Stimulated activated CD4-positive, alpha-beta T cell treated with anti-CD3 and anti-CD28 coated beads, Interleukin-4, amount 100 ng/mL, for 48 hours (primary cell): ENCODE measurements around the gene HEBP1.
A peak's percentile ranks its signal among the peaks of the same experiment; 100 is the strongest.
"Not testable (repeated sequence)": the region's sequence is repeated elsewhere in the genome, so short reads cannot be mapped to it uniquely, and the experiment has no call there.

Source experiments
- DNase-seq, 2 donors: peaks; one replicate each; pipeline ENCODE4 v3.0.0-alpha.2; 2020; ENCODE audit warnings: low read depth in 2 of 2

Gene HEBP1

GRCh38 chr12:12999959-13000615 is at the start of gene HEBP1:
Gene HEBP1, minus strand, starts transcription at chr12:13000265. Its CDS starts 151 bp downstream, at chr12:13000114.
- DNase-seq, result peak; percentile 95 to 99

DNA sequence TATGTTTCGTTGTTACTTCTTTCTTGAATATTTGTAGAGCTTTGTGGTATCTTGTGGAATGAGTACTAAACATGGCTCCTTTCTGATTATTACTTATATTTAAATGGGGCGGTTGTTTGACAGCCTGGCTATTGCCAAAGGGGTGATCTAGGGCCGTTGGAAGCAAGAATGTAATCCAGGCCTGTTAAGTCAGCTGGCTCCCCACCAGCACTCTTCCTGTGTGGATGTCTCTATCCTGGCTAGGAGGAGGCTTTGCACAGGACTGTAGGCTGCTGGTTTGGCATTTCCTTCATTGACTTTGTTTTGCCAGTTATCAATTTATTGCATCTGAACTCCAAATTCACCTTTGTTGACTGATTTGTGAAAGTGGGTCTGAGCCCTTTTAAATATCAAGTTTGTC is 49.8 kb upstream of the HEBP1 start:
- DNase-seq, result no peak

GRCh38 chr12:13046964-13047363 is 46.9 kb upstream of the HEBP1 start:
- no peak for DNase-seq

- no peak for DNase-seq
Measured at GRCh38 chr12:13045816-13046215, 45.8 kb upstream of the HEBP1 start.

- no peak for DNase-seq
Measured at GRCh38 chr12:13044906-13045299, 44.8 kb upstream of the HEBP1 start.

- DNase-seq, result peak; percentile 65 to 68
Measured at GRCh38 chr12:13044002-13044905, 44.2 kb upstream of the HEBP1 start, which contains the start of gene FAM234B. Gene FAM234B, plus strand, starts transcription at chr12:13044381. Its CDS starts 23 bp downstream, at chr12:13044404.

GRCh38 chr12:13042666-13043230 is 42.7 kb upstream of the HEBP1 start:
- no peak for DNase-seq

GRCh38 chr12:13041224-13041623 is 41.2 kb upstream of the HEBP1 start:
- no peak for DNase-seq

DNA sequence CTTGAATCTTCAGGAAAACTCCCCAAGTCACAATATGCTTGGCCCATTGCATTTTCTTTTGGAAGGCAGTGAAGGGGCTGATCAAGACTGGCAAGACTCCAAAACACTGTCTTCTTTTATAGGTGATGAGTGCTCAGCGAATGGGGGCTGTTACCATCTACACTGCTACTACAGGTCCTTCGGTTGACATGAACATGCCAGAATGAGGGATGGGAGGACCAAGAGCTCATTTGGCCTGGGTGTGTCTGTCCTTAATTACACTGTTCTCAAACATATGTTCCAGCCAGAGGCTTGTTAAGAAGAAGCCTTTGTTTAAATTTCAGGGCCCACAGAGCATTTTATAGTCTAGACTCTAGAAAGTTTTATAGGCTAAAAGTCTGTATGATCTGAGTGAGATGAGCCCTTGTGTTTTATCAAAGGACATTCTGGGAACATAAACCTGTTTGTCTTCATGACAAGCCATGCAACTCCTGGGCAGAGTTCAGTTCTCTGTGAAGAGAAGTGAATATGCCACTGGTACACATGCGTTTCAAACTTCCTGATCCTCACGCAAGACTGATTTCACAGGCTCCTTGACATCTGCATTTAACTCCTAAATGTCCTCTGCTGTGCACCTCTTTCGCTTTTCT is 39.4 kb upstream of the HEBP1 start:
- DNase-seq, result no peak

DNA sequence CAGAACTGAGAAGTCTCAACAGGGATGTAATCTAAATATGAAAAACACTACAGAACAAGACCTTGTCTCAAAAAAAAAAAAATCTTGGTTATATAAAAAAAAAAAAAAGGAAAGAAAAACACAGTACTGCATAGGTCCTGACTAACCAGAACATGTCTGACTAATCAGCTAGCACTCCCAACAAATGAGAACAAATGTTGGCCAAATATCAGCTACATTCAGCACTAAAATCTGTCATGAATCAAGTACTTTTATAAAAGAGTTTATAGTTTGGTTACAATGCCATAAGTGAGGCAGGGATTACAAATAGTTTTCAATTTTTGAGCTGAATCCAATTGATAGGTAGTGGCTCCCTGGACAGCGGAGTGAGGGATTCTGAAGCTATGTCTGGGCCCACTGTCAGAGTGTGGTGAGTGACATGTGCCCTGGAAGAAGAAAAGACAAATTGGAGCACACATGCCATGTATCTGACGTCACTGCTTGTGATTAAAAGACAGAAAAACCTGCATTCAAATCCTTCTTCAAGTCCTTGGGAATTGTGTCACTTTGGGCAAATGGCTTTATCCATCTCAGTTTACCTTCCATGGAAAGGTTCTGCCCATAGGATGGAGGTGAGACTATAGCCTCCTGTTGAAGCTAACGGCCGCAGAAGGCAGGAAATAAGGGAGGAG is 38.6 kb upstream of the HEBP1 start:
- DNase-seq, result no peak

DNA sequence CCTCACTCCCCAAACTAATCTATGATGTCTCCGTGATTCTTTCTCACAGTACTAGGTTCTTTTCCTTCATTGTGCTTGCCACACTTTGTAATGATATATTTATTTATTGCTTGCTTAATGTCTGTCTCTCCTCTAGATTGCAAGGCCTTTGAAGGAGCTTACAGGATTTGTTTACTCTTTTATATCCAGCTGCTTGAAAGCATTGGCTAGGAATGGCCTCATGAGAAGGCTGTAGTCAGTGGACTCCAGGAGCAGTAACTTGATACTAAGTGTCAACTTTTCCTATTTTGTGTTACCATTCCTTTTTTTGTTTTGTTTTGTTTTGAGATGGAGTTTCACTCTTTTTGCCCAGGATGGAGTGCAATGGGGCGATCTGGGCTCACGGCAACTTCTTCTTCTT is 36.8 kb upstream of the HEBP1 start:
- DNase-seq, result no peak

DNA sequence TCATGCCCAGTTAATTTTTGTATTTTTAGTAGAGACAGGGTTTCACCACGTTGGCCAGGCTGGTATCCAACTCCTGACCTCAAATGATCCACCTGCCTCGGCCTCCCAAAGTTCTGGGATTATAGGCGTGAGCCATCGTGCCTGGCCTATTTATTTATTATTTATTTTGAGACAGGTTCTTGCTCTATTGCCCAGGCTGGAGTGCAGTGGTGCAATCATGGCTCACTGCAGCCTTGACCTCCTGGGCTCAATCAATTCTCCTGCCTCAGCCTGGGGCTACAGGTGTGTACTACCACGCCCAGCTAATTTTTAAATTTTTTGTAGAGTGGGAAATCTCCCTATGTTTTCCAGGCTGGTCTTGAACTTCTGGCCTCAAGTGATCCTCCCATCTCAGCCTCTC is 35.3 kb upstream of the HEBP1 start:
- not testable (repeated sequence) for DNase-seq

GRCh38 chr12:13033476-13033875 is 33.4 kb upstream of the HEBP1 start:
- DNase-seq, result no peak

GRCh38 chr12:13032164-13032563 is 32.1 kb upstream of the HEBP1 start:
- DNase-seq, result no peak

- DNase-seq, result no peak
Measured at GRCh38 chr12:13030541-13031291, 30.7 kb upstream of the HEBP1 start.

DNA sequence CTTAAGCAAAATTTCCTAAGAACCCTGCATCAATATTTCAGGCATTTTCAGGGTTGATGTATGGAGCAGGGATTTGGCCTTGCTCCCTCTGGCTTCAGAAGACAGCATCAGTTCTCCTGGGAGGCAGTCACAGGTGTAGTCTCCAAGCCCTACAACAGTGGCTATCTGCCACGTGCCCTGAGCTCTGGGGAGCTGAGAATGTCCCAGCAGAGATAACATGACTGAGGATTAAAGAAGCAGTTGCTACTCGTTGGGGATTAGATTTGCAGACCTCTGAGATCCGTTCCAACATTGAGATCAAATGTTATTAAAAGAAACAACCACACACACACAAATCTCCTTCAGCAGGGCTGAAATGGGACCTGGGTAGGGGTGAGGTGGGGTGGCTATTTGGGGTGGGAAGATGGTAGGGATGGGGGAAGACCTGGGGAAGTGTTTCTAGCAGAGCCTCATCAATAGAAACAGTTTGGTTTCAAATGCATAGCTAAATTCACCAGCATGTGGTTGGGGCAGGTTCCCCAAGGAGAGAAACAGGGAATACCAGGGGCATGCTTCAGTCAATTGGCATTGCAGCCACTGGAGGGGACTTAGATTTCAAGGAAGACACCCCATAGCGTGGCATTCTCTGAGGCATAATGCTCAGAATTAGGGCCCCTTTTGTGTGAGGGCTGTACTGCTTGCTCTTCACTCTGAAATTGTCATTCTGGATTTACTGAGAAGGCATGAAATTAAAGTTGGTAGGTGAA is 28.9 kb upstream of the HEBP1 start:
- no peak for DNase-seq

- DNase-seq, result no peak
Measured at GRCh38 chr12:13027508-13027907, 27.4 kb upstream of the HEBP1 start.

- DNase-seq, result no peak
Measured at GRCh38 chr12:13027032-13027431, 27.0 kb upstream of the HEBP1 start.

- no peak for DNase-seq
Measured at GRCh38 chr12:13026286-13026685, 26.2 kb upstream of the HEBP1 start.

- DNase-seq, result no peak
Measured at GRCh38 chr12:13024531-13024916, 24.5 kb upstream of the HEBP1 start.
